ENCODE data around the gene NKX2-4.

DNA sequence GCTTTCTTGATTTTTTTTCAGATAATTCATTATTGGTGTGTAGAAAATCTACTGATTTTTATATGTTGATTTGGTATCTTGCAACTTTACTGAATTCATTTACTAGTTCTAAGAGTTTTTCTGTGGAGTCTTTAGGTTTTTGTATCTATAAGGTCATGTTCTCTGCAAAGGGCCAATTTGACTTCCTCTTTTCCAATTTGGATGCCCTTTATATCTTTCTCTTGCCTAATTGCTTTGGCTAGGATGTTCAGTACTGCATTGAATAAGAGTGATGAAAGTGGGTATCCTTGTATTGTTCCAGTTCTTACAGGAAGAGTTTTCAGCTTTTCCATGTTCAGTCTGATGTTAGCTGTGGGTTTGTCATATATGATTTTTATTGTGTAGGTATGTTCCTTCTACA is 14.4 kb upstream of the NKX2-4 start:
- TF ChIP-seq, protein P1, sequence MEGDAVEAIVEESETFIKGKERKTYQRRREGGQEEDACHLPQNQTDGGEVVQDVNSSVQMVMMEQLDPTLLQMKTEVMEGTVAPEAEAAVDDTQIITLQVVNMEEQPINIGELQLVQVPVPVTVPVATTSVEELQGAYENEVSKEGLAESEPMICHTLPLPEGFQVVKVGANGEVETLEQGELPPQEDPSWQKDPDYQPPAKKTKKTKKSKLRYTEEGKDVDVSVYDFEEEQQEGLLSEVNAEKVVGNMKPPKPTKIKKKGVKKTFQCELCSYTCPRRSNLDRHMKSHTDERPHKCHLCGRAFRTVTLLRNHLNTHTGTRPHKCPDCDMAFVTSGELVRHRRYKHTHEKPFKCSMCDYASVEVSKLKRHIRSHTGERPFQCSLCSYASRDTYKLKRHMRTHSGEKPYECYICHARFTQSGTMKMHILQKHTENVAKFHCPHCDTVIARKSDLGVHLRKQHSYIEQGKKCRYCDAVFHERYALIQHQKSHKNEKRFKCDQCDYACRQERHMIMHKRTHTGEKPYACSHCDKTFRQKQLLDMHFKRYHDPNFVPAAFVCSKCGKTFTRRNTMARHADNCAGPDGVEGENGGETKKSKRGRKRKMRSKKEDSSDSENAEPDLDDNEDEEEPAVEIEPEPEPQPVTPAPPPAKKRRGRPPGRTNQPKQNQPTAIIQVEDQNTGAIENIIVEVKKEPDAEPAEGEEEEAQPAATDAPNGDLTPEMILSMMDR (IDR thresholded peaks at IDR 0.05) = no peak
- TF ChIP-seq POLR2AphosphoS5 (IDR thresholded peaks at IDR 0.05) (no peak), POLR2A (IDR thresholded peaks at IDR 0.05) (no peak)
